ENCODE data around the gene ATP11A. TPM values are rescaled to one million over a fixed set of nuclear protein-coding genes. Genes with fewer than 3 reads are reported as not detected.

ATP11A gene
- total RNA-seq, 5 donors from 2014 or later (not counting 1 experiment from before 2014, with no cell fraction given) = 35.7 to 57.1 (median 48.5) TPM

GRCh38 chr13:112648101-112648500 lies 41.7 kb upstream of the ATP11A start:
- Histone ChIP-seq H3K27ac (ENCODE audit: low read length) (no peak overlapping the region), H3K36me3 (ENCODE audit: control insufficient read depth in 2 of 2, extremely low read depth in 1 of 2, insufficient read depth in 1 of 2, low read length in 1 of 2) (no peaks in the 10 kb centered on the region), H3K4me3 (ENCODE audit: control insufficient read depth in 1 of 2, extremely low read depth in 1 of 2, low read length in 1 of 2) (no peak overlapping the region), H3K27me3 (replicated peaks in 1 of 2; ENCODE audit: control insufficient read depth in 2 of 2, extremely low read depth in 1 of 2, insufficient read depth in 2 of 2, low read length in 1 of 2) (peaks cover 0 to 5% of the 10 kb centered on the region in 2 experiments), H3K4me1 (ENCODE audit: control insufficient read depth in 1 of 2, extremely low read depth in 1 of 2, insufficient read depth in 2 of 2, low read length in 2 of 2) (no peaks in the 10 kb centered on the region), H3K9me3 (no peaks in the 10 kb centered on the region)
- H3K9me3 Mint-ChIP-seq = no peaks in the 10 kb centered on the region
- ChIA-PET POLR2A (no interaction called here), CTCF (no interaction called here)
- H3K4me3 Mint-ChIP-seq = no peak overlapping the region
- H3K36me3 Mint-ChIP-seq = no peaks in the 10 kb centered on the region
- 88% methylated on average over 9 of the region's 10 CpGs for WGBS (ENCODE audit: insufficient coverage)
- no peak overlapping the region for H3K27ac Mint-ChIP-seq
- H3K4me1 Mint-ChIP-seq = no peaks in the 10 kb centered on the region
- peaks cover 0 to 3% of the 10 kb centered on the region in 2 donors for H3K27me3 Mint-ChIP-seq
- no peak for ATAC-seq (replicated peaks in 1 of 4)
- DNase-seq = no peak

GRCh38 chr13:112648966-112649690 lies 40.7 kb upstream of the ATP11A start:
- H3K9me3 Mint-ChIP-seq = no peaks in the 10 kb centered on the region

GRCh38 chr13:112651311-112651710 lies 38.5 kb upstream of the ATP11A start:
- no peaks in the 10 kb centered on the region for H3K27me3 ChIP-seq (replicated peaks in 1 of 2; ENCODE audit: control insufficient read depth in 2 of 2, extremely low read depth in 1 of 2, insufficient read depth in 2 of 2, low read length in 1 of 2)
- Mint-ChIP-seq H3K9me3 (no peaks in the 10 kb centered on the region), H3K27me3 (peaks cover 0 to 2% of the 10 kb centered on the region in 2 donors), H3K4me3 (no peak overlapping the region), H3K36me3 (no peaks in the 10 kb centered on the region), H3K4me1 (no peaks in the 10 kb centered on the region), H3K27ac (no peak overlapping the region)
- no peak overlapping the region for H3K27ac ChIP-seq (ENCODE audit: low read length)
- ChIA-PET CTCF (no interaction called here), POLR2A (no interaction called here)
- DNase-seq = no peak
- no peaks in the 10 kb centered on the region for H3K9me3 ChIP-seq
- H3K4me1 ChIP-seq (ENCODE audit: control insufficient read depth in 1 of 2, extremely low read depth in 1 of 2, insufficient read depth in 2 of 2, low read length in 2 of 2) = no peaks in the 10 kb centered on the region
- H3K4me3 ChIP-seq (ENCODE audit: control insufficient read depth in 1 of 2, extremely low read depth in 1 of 2, low read length in 1 of 2) = no peak overlapping the region
- no peak for ATAC-seq (replicated peaks in 1 of 4)
- 87% methylated on average over 2 of the region's 5 CpGs for WGBS (ENCODE audit: insufficient coverage)
- no peaks in the 10 kb centered on the region for H3K36me3 ChIP-seq (ENCODE audit: control insufficient read depth in 2 of 2, extremely low read depth in 1 of 2, insufficient read depth in 1 of 2, low read length in 1 of 2)

More at GRCh38 chr13:112648966-112649690, 40.7 kb upstream of the ATP11A start:
- H3K27ac ChIP-seq (ENCODE audit: low read length) = no peak overlapping the region
- ChIA-PET CTCF (no interaction called here), POLR2A (no interaction called here)
- no peaks in the 10 kb centered on the region for H3K36me3 ChIP-seq (ENCODE audit: control insufficient read depth in 2 of 2, extremely low read depth in 1 of 2, insufficient read depth in 1 of 2, low read length in 1 of 2)
- DNase-seq (no peak), ATAC-seq (replicated peaks in 1 of 4) (no peak)
- Mint-ChIP-seq H3K4me3 (no peak overlapping the region), H3K36me3 (no peaks in the 10 kb centered on the region), H3K27me3 (peaks cover 0 to 2% of the 10 kb centered on the region in 2 donors), H3K4me1 (no peaks in the 10 kb centered on the region), H3K27ac (no peak overlapping the region)
- no peaks in the 10 kb centered on the region for H3K4me1 ChIP-seq (ENCODE audit: control insufficient read depth in 1 of 2, extremely low read depth in 1 of 2, insufficient read depth in 2 of 2, low read length in 2 of 2)
- no peak overlapping the region for H3K4me3 ChIP-seq (ENCODE audit: control insufficient read depth in 1 of 2, extremely low read depth in 1 of 2, low read length in 1 of 2)
- WGBS (ENCODE audit: insufficient coverage) = 95% methylated on average over 31 of the region's 31 CpGs
- H3K27me3 ChIP-seq (replicated peaks in 1 of 2; ENCODE audit: control insufficient read depth in 2 of 2, extremely low read depth in 1 of 2, insufficient read depth in 2 of 2, low read length in 1 of 2) = peaks cover 0 to 2% of the 10 kb centered on the region in 2 experiments
- no peaks in the 10 kb centered on the region for H3K9me3 ChIP-seq

GRCh38 chr13:112651750-112652511 lies 37.9 kb upstream of the ATP11A start:
- Histone ChIP-seq H3K27ac (ENCODE audit: low read length) (no peak overlapping the region), H3K4me1 (ENCODE audit: control insufficient read depth in 1 of 2, extremely low read depth in 1 of 2, insufficient read depth in 2 of 2, low read length in 2 of 2) (no peaks in the 10 kb centered on the region), H3K4me3 (ENCODE audit: control insufficient read depth in 1 of 2, extremely low read depth in 1 of 2, low read length in 1 of 2) (no peak overlapping the region), H3K27me3 (replicated peaks in 1 of 2; ENCODE audit: control insufficient read depth in 2 of 2, extremely low read depth in 1 of 2, insufficient read depth in 2 of 2, low read length in 1 of 2) (no peaks in the 10 kb centered on the region), H3K36me3 (ENCODE audit: control insufficient read depth in 2 of 2, extremely low read depth in 1 of 2, insufficient read depth in 1 of 2, low read length in 1 of 2) (no peaks in the 10 kb centered on the region), H3K9me3 (no peaks in the 10 kb centered on the region)
- ChIA-PET POLR2A (interaction anchor here in 1 of 2 donors (0.6 kb wide), 1 partner anchor 1440 kb away, joined by 3 read pairs; no protein-coding TSS in a partner anchor), CTCF (no interaction called here)
- DNase-seq (no peak), ATAC-seq (replicated peaks in 1 of 4) (no peak)
- H3K36me3 Mint-ChIP-seq = no peaks in the 10 kb centered on the region
- H3K4me3 Mint-ChIP-seq = no peak overlapping the region
- peaks cover 0 to 2% of the 10 kb centered on the region in 2 donors for H3K27me3 Mint-ChIP-seq
- H3K4me1 Mint-ChIP-seq = no peaks in the 10 kb centered on the region
- no peak overlapping the region for H3K27ac Mint-ChIP-seq
- 68% methylated on average over 7 of the region's 7 CpGs for WGBS (ENCODE audit: insufficient coverage)
- H3K9me3 Mint-ChIP-seq = no peaks in the 10 kb centered on the region

GRCh38 chr13:112652512-112653070 lies 37.2 kb upstream of the ATP11A start:
- Histone ChIP-seq H3K4me1 (ENCODE audit: control insufficient read depth in 1 of 2, extremely low read depth in 1 of 2, insufficient read depth in 2 of 2, low read length in 2 of 2) (no peaks in the 10 kb centered on the region), H3K36me3 (ENCODE audit: control insufficient read depth in 2 of 2, extremely low read depth in 1 of 2, insufficient read depth in 1 of 2, low read length in 1 of 2) (no peaks in the 10 kb centered on the region), H3K27ac (ENCODE audit: low read length) (no peak overlapping the region), H3K4me3 (ENCODE audit: control insufficient read depth in 1 of 2, extremely low read depth in 1 of 2, low read length in 1 of 2) (no peak overlapping the region), H3K27me3 (replicated peaks in 1 of 2; ENCODE audit: control insufficient read depth in 2 of 2, extremely low read depth in 1 of 2, insufficient read depth in 2 of 2, low read length in 1 of 2) (no peaks in the 10 kb centered on the region), H3K9me3 (no peaks in the 10 kb centered on the region)
- DNase-seq (no peak), ATAC-seq (replicated peaks in 1 of 4) (no peak)
- Mint-ChIP-seq H3K4me1 (no peaks in the 10 kb centered on the region), H3K27ac (no peak overlapping the region), H3K4me3 (no peak overlapping the region), H3K27me3 (peaks cover 0 to 2% of the 10 kb centered on the region in 2 donors), H3K36me3 (no peaks in the 10 kb centered on the region), H3K9me3 (no peaks in the 10 kb centered on the region)
- 77% methylated on average over 4 of the region's 7 CpGs for WGBS (ENCODE audit: insufficient coverage)
- ChIA-PET CTCF (no interaction called here), POLR2A (no interaction called here)

GRCh38 chr13:112653071-112653470 lies 36.8 kb upstream of the ATP11A start:
- H3K36me3 ChIP-seq (ENCODE audit: control insufficient read depth in 2 of 2, extremely low read depth in 1 of 2, insufficient read depth in 1 of 2, low read length in 1 of 2) = no peaks in the 10 kb centered on the region
- Mint-ChIP-seq H3K27ac (no peak overlapping the region), H3K4me3 (no peak overlapping the region), H3K36me3 (no peaks in the 10 kb centered on the region), H3K27me3 (peaks cover 0 to 2% of the 10 kb centered on the region in 2 donors), H3K4me1 (no peaks in the 10 kb centered on the region), H3K9me3 (no peaks in the 10 kb centered on the region)
- no peaks in the 10 kb centered on the region for H3K27me3 ChIP-seq (replicated peaks in 1 of 2; ENCODE audit: control insufficient read depth in 2 of 2, extremely low read depth in 1 of 2, insufficient read depth in 2 of 2, low read length in 1 of 2)
- no peaks in the 10 kb centered on the region for H3K4me1 ChIP-seq (ENCODE audit: control insufficient read depth in 1 of 2, extremely low read depth in 1 of 2, insufficient read depth in 2 of 2, low read length in 2 of 2)
- ChIA-PET CTCF (no interaction called here), POLR2A (no interaction called here)
- no peak overlapping the region for H3K27ac ChIP-seq (ENCODE audit: low read length)
- H3K4me3 ChIP-seq (ENCODE audit: control insufficient read depth in 1 of 2, extremely low read depth in 1 of 2, low read length in 1 of 2) = no peak overlapping the region
- ATAC-seq (replicated peaks in 1 of 4) (no peak), DNase-seq (no peak)
- WGBS (ENCODE audit: insufficient coverage) = no CpG with 5 or more reads among the region's 3 CpGs
- no peaks in the 10 kb centered on the region for H3K9me3 ChIP-seq

All from T-cell (primary cell).